Uterus (tissue), 4 donors: Measurements from ENCODE around the gene DPYSL5. TPM values are rescaled to one million over a fixed set of nuclear protein-coding genes. Genes with fewer than 3 reads are reported as not detected.
"Not testable (repeated sequence)": the region's sequence is repeated elsewhere in the genome, so short reads cannot be mapped to it uniquely, and the experiment has no call there.

Experiments used
- DNase-seq, 2 donors: peaks; one replicate each; pipeline ENCODE4 v3.0.0-alpha.2; 2019 to 2020
- H3K27ac ChIP-seq, 2 donors: fragments of 200-600 bp; sonication (generic); 1 replicate in 1 of 2; 2 replicates in 1 of 2; pipeline ENCODE4 v1.5.1; 2016 to 2018
- H3K27me3 ChIP-seq, 2 donors: fragments of 200-600 bp; sonication (generic); one replicate each; pipeline ENCODE4 v1.5.1; 2018 to 2019; ENCODE audit warnings: control low read depth in 1 of 2
- H3K36me3 ChIP-seq, 2 donors: fragments of 200-600 bp; sonication (generic); one replicate each; pipeline ENCODE4 v1.5.1; 2019; ENCODE audit warnings: control low read depth in 1 of 2
- H3K4me1 ChIP-seq, 2 donors: fragments of 200-600 bp; sonication (generic); one replicate each; pipeline ENCODE4 v1.5.1; 2018 to 2019; ENCODE audit warnings: control low read depth in 1 of 2
- H3K4me3 ChIP-seq, 2 donors: fragments of 200-600 bp; sonication (generic); 1 replicate in 1 of 2; 2 replicates in 1 of 2; pipeline ENCODE4 v1.5.1; 2018 to 2019; ENCODE audit warnings: mild to moderate bottlenecking in 1 of 2
- H3K9me3 ChIP-seq, 2 donors: fragments of 200-600 bp; sonication (generic); one replicate each; pipeline ENCODE4 v1.5.1; 2019; ENCODE audit warnings: control low read depth in 1 of 2
- POLR2A ChIP-seq, 2 donors: fragments of 450-650 bp; IDR thresholded peaks; one replicate each; pipeline ENCODE4 v1.6.1; 2016; ENCODE audit warnings: antibody characterized with exemption in 2 of 2, mild to moderate bottlenecking in 1 of 2, moderate library complexity in 1 of 2
- intact Hi-C: fragments of 100-400 bp; cut with DNase I; formaldehyde crosslinking; loops from one replicate; pipeline ENCODE4 v1.15.1; 2023; ENCODE audit warnings: low total_unique reads
- total RNA-seq, 4 donors: library from RNA; depleted of rRNA in 3 of 4; stranded (reverse); fragments of >200 nt in 3 of 4; gene quantifications; one replicate each; pipeline versions ENCODE4 v1.1.0 to v1.2.4, GENCODE V29; 2014 to 2023
- TF ChIP-seq, protein P1 (sequence below), 4 experiments: fragments of 200-600 bp in 2 of 4; fragments of 450-650 bp in 2 of 4; sonication (generic) in 2 of 4; IDR thresholded peaks; one replicate each; pipeline ENCODE4 v1.5.1; 2016 to 2019; ENCODE audit warnings: antibody characterized with exemption in 4 of 4, mild to moderate bottlenecking in 2 of 4, moderate library complexity in 1 of 4
- donor health status: DM: yes; HTN: yes; CAD: no.

Gene DPYSL5
- total RNA-seq, 4 donors from 2014 or later = 1.8 TPM; not detected in 3

GRCh38 chr2:26922405-26923188, 74.7 kb downstream of the DPYSL5 start:
- Histone ChIP-seq H3K27me3 (no peaks in the 10 kb centered on the region), H3K9me3 (no peaks in the 10 kb centered on the region), H3K36me3 (no peaks in the 10 kb centered on the region), H3K4me1 (no peaks in the 10 kb centered on the region), H3K4me3 (no peak overlapping the region), H3K27ac (no peak overlapping the region)
- DNase-seq = peak; percentile 55 to 62
- intact Hi-C loops = no loop called here
- TF ChIP-seq, protein P1, sequence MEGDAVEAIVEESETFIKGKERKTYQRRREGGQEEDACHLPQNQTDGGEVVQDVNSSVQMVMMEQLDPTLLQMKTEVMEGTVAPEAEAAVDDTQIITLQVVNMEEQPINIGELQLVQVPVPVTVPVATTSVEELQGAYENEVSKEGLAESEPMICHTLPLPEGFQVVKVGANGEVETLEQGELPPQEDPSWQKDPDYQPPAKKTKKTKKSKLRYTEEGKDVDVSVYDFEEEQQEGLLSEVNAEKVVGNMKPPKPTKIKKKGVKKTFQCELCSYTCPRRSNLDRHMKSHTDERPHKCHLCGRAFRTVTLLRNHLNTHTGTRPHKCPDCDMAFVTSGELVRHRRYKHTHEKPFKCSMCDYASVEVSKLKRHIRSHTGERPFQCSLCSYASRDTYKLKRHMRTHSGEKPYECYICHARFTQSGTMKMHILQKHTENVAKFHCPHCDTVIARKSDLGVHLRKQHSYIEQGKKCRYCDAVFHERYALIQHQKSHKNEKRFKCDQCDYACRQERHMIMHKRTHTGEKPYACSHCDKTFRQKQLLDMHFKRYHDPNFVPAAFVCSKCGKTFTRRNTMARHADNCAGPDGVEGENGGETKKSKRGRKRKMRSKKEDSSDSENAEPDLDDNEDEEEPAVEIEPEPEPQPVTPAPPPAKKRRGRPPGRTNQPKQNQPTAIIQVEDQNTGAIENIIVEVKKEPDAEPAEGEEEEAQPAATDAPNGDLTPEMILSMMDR (IDR thresholded peaks at IDR 0.05) = peak; percentile 28 to 56 (median 48)
- no peak for TF ChIP-seq POLR2A (IDR thresholded peaks at IDR 0.05)

- H3K9me3 ChIP-seq, H3K36me3 ChIP-seq, DNase-seq, H3K27ac ChIP-seq, H3K27me3 ChIP-seq, H3K4me3 ChIP-seq, intact Hi-C loops, H3K4me1 ChIP-seq: not testable (repeated sequence)
These were observed 75.2 kb downstream of the DPYSL5 start for GRCh38 chr2:26923189-26923466.

DNA sequence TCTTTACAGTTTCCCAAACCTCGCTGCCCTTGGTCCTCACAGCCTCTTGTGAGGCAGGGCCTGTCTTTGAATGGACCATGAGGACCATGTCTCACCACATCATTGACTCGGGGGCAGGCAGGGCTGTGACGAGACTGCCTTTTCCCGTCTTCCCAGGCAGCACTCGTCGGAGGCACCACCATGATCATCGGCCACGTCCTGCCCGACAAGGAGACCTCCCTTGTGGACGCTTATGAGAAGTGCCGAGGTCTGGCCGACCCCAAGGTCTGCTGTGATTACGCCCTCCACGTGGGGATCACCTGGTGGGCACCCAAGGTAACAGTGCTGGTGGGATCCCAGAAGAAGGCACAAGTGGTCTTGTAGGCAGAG, 76.8 kb downstream of the DPYSL5 start:
- no peak for TF ChIP-seq POLR2A (IDR thresholded peaks at IDR 0.05)
- TF ChIP-seq, protein P1 (IDR thresholded peaks at IDR 0.05) = no peak
- Histone ChIP-seq H3K9me3 (no peaks in the 10 kb centered on the region), H3K27ac (no peak overlapping the region), H3K4me3 (no peak overlapping the region), H3K36me3 (no peaks in the 10 kb centered on the region), H3K4me1 (no peaks in the 10 kb centered on the region), H3K27me3 (no peaks in the 10 kb centered on the region)
- intact Hi-C loops = no loop called here
- DNase-seq = no peak

DNA sequence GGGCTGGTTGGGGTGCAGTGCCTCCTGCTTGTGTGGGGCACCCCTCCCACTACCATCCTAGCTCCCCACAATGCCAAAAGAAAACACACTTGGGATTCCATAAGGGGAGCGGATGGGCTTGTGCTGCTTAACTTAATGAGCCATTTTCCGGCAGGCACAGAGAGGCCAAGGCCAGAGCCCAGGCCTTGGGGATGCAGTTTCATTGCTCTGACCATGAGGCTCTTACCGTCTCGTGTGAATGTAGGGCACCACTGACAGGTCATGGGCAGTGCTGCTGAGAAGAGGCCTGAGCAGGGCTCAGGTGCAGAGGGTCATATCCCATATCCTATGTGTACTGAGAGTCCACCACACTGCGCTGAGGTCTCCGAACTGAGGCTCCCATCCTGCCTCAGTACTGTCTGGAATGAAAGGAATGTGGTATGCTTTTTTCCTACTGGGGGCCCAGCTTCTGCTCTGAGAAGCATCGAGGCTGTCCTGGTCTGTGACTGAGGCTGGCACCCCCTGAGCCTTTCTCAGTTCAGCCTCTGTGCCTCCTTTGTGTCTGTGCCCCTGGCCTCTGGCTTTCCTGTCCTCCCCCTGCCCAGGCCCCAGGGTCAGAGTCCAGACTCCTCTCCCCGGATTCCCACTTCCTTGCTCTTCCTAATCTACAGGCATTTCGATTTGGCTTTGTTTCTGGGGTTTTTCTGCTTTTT, 77.3 kb downstream of the DPYSL5 start:
- H3K4me1 ChIP-seq = no peaks in the 10 kb centered on the region
- TF ChIP-seq POLR2A (IDR thresholded peaks at IDR 0.05) = no peak
- TF ChIP-seq, protein P1 (IDR thresholded peaks at IDR 0.05) = no peak
- H3K27ac ChIP-seq = no peak overlapping the region
- H3K4me3 ChIP-seq = no peak overlapping the region
- intact Hi-C loops = no loop called here
- H3K27me3 ChIP-seq = no peaks in the 10 kb centered on the region
- DNase-seq = no peak
- H3K9me3 ChIP-seq = no peaks in the 10 kb centered on the region
- H3K36me3 ChIP-seq = no peaks in the 10 kb centered on the region

GRCh38 chr2:26927221-26927620, 79.3 kb downstream of the DPYSL5 start:
- DNase-seq = no peak
- no peaks in the 10 kb centered on the region for H3K36me3 ChIP-seq
- intact Hi-C loops = no loop called here
- no peak overlapping the region for H3K4me3 ChIP-seq
- H3K4me1 ChIP-seq = no peaks in the 10 kb centered on the region
- H3K27ac ChIP-seq = no peak overlapping the region
- no peaks in the 10 kb centered on the region for H3K9me3 ChIP-seq
- TF ChIP-seq POLR2A (IDR thresholded peaks at IDR 0.05) = no peak
- H3K27me3 ChIP-seq = no peaks in the 10 kb centered on the region

DNA sequence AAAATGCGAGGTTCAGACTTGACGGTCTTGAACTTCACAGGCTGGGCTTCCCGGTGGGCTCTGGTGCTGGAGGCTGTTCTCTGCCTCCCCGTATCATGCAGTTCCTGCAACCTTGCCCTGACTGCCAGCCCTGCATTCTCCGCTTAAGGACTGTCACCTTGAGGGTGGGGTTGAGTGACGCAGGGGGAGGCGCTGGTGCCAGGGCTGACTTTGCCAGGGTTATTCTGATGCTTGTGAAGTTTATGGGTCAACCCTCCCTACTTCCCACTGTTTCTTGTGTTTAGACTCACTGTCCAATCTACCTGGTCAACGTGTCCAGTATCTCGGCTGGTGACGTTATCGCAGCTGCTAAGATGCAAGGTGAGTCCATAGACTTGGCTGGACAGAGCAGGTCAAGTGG, 85.0 kb downstream of the DPYSL5 start:
- no peak for DNase-seq

More for the DNA sequence above, 85.0 kb downstream of the DPYSL5 start:
- Histone ChIP-seq H3K27ac (no peak overlapping the region), H3K4me3 (no peak overlapping the region), H3K4me1 (no peaks in the 10 kb centered on the region), H3K36me3 (no peaks in the 10 kb centered on the region), H3K9me3 (no peaks in the 10 kb centered on the region), H3K27me3 (no peaks in the 10 kb centered on the region)
- intact Hi-C loops = no loop called here
- TF ChIP-seq, protein P1 (IDR thresholded peaks at IDR 0.05) = no peak
- TF ChIP-seq POLR2A (IDR thresholded peaks at IDR 0.05) = no peak
